HG03039 (cell line): ENCODE measurements around the gene IRF7.
"Not testable (repeated sequence)": the region's sequence is repeated elsewhere in the genome, so short reads cannot be mapped to it uniquely, and the experiment has no call there.

Experiments used
- ATAC-seq: cut with Tn5 transposase; IDR thresholded peaks from one replicate; pipeline ENCODE4 v1.9.1; 2021; ENCODE audit warnings: mild to moderate bottlenecking, moderate library complexity; ENCODE audit not compliant: unreplicated experiment

The IRF7 gene

GRCh38 chr11:615504-616319 lies at the start of gene IRF7:
TSS of gene IRF7 (minus strand) at chr11:615950. CDS start at chr11:615364, 586 bp downstream.
- ATAC-seq: peak; percentile 61

DNA sequence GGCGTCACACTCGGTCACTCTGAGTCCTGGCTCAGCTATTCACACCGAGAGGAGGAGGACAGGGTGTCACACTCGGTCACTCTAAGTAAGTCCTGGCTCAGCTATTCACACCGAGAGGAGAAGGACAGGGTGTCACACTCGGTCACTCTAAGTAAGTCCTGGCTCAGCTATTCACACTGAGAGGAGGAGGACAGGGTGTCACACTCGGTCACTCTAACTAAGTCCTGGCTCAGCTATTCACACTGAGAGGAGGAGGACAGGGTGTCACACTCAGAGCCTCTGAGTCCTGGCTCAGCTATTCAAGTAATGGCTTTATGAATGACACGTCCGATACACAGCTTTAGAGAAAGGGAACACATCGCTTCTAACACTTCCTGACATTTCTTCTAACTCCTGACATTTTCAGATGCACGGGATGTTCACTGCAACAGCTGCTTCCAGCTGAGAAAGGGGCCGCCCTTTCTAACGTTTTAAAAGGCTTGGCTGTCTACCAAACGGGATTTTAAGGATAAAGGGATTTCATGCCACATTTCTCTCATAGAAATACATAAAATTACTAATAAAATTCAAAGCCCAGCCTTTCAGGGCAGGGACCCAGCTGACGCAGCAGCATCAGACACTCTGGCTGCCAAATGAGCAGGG lies 49.4 kb upstream of the IRF7 start:
- no peak for ATAC-seq

GRCh38 chr11:662689-663274 lies 47.0 kb upstream of the IRF7 start:
- no peak for ATAC-seq

- ATAC-seq: no peak
Observed at GRCh38 chr11:660681-661444, 45.1 kb upstream of the IRF7 start.

DNA sequence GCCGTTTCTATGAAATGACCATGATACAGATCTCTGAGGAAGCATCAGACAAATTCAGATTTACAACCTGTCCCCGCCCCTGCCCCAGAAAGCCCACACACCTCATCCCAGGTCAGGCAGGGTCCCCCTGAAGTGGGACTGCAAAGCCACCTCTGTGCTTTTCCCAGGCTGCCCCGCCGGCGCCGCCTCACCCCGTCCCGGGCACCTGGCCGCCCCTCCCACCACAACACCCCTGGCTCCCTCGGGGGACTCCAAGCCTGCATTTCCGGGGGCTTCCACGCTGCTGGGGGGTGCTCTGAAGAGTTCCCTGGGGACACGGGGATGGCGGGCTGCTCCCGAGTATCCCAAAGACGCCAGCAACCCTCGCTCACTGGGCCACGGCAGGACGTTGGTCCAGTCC lies 44.5 kb upstream of the IRF7 start:
- ATAC-seq: no peak

- ATAC-seq: no peak
Observed at GRCh38 chr11:659532-660085, 43.9 kb upstream of the IRF7 start.

GRCh38 chr11:657691-658126 lies 42.0 kb upstream of the IRF7 start:
- ATAC-seq: no peak

DNA sequence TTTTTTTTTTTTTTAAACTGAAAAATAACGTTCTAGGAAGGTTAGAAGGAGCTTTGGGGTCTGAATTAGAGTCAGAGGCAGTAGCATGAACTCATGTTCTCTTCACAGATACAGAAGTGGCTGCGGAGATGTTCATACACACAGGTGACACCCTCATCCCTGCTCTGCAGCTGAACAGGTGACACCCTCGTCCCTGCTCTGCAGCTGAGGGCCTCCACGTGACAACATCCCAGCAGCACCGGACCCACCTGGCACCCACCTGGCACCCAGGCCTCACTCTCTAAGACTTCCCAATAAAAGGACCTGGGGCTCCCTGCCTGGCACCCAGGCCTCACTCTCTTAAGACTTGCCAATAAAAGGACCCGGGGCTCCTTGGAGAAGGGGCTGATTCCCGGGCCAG lies 41.1 kb upstream of the IRF7 start:
- no peak for ATAC-seq

- ATAC-seq: no peak
Observed at GRCh38 chr11:656426-656825, 40.7 kb upstream of the IRF7 start.

DNA sequence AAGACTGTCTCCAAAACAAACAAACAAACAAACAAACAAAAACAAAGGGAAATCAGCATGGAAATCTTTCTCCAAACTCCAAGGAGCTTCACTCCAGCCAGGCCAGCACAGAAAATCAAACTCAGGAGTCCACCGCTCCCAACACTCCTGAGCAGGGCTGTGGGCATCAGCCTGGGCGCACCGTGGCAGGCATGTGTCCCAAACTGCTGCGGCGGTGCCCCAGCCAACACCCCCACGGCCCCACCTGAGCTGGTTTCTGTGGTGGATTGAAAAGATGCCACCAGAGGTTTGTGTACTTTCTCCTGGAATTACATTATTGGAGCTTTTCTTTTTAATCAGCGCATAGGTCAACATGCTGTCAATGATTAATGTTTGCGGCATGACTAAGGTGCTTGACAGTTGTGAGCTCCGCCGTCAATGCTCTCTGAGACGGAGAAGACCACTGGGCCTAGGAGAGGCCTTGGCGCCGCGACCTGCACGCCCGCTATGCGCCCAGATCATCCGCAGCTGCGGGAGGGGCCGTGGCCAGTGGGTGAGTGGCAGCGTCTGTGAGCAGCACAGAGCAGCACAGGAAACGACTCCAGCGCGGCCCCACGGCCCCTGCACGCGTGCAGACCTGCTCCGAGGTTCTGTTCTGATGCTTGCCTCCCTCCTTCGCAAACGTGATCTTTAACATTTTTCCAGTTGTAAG lies 39.4 kb upstream of the IRF7 start:
- no peak for ATAC-seq

GRCh38 chr11:654444-654843 lies 38.7 kb upstream of the IRF7 start:
- not testable (repeated sequence) for ATAC-seq

DNA sequence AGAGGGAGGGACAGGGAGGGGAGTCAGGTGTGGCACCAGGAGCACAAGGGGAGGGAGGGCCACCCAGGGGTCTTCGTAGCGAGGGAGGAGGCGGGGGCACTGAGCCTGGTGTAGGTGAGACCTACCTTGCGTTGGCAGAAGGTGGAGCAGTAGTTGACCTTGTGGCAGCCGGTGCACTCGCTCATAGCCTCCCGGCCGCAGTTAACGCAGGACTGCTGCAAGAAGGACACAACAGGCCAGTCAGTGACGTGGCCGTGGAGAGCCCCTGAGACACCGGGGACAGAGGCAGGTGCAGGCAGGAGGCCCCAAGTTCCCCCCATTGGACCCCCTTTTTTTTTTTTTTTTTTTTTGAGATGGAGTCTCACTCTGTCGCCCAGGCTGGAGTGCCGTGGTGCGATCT lies 38.1 kb upstream of the IRF7 start:
- no peak for ATAC-seq

- not testable (repeated sequence) for ATAC-seq
Observed at GRCh38 chr11:653136-653535, 37.4 kb upstream of the IRF7 start.

DNA sequence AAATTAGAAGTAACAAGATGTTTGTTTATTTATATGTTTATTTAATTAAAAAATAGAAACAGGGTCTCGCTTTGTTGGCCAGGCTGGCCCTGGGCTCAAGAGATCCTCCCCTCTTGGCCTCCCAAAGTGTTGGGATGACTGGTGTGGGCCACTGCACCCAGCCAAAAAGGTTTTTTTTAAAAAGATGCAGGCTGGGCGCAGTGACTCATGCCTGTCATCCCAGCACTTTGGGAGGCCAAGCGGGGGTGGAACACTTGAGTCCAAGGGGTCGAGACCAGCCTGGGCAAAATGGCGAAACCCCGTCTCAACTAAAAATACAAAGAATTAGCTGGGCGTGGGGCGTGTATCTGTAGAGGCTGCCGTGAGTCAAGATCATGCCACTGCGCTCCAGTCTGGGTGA lies 34.7 kb upstream of the IRF7 start:
- no peak for ATAC-seq

GRCh38 chr11:647672-648158 lies 32.0 kb upstream of the IRF7 start:
- ATAC-seq: not testable (repeated sequence)

DNA sequence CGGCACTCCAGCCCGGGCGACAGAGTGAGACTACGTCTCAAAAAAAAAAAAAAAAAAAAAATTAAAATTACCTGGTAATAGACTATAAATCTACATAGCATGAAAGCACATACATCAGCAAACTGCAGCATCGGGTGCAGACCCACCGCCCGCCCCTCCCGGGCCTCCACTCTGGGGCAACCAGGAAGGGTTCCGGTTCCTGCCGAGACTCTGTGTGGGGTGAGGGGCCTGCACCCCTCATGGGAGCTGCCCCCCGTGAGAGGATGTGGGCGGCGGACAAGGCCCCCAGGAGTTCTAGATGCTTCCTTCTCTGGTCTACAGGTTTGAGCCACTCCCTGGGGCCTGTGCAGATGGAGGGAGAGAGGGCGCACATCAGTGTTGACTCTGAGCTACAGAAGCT lies 30.5 kb upstream of the IRF7 start:
- ATAC-seq: no peak

DNA sequence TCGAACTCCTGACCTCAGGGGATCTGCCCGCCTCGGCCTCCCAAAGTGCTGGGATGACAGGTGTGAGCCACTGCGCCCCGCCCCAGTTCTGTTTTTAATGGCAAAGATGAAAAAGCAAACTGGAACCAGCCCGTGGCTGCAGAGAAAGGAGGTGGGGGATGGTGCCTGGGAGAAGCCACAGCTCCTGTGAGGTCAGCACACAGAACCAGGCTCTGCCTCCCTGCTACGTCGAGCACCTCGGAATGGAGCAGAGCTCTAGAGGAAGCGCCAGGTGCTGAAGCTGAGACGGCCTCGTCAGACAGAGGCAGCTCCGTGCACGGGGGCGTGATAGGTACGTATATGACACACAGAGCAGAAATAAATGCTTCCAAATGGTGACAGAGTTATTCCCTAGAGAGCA lies 29.8 kb upstream of the IRF7 start:
- no peak for ATAC-seq

DNA sequence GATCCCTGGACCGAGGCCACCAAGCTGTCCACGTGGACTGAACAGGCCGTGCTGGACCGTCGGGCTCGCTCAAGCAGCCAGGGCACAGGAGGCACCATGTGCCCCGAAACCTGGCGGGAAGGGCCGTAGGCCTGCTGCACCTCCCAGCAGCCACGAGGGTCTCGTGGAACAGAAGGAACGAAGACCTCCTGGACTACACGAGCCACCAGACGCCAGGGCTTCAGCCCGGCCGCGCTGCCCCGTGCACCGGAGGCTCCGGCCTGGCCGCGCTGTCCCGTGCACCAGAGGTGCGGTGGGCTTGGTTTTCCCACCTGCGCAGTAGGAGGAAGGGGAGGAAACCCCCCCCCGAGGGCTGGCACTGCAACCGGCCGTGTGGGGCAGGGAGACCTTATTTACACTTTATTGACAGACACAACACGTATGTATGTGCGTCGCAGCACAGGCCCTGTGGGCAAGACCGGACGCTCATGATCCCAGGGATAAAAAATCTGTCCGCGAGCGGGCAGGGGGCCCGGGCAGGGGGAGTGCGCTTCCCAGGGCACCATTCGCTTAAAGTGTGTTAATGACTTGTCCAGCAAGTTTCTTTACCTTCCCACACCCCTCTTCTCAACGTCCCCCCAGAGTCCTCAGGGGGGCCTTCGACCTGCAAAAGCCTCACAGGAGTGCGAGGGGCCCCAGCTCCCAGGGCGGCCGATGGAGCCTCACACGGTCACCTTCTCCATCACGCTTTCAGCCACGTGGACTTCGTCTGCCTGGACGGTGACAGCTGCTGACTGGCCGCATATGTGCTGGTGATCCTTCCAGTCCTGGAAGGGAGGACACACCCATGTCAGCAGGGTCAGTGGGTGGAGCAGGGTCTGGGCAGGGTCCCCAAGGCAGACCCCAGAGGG lies 28.3 kb upstream of the IRF7 start:
- no peak for ATAC-seq

DNA sequence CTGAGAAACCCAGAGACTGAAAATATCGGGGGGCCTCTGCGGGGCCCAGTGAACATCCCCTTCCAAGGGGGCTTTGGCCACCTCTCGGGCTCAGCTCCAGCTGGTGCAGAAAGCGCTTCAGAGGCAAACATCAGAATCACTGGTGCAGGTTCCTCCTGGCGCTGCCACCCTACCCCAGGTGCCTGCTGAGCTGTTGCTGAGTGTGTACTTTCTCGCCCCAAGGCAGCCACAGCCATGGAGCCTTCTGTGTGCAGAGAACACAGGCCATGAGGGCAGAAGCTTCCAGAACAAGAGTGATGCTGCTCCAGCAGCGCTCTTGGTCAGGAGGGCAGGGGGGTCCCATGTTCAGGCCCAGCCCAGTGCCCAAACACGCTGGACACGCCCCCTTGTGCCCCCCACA lies 27.6 kb upstream of the IRF7 start:
- ATAC-seq: no peak
